Duodenal mucosa (tissue), 2 donors: ENCODE data around the gene CHST15.

Experiments used
- H3K27ac ChIP-seq: one replicate; pipeline ENCODE4 v1.7.0; 2013; ENCODE audit warnings: low read depth, low read length
- H3K27me3 ChIP-seq, 2 donors: one replicate each; pipeline ENCODE4 v1.7.0; 2013; ENCODE audit warnings: low read length in 2 of 2, control low read depth in 1 of 2; ENCODE audit not compliant: insufficient read depth in 2 of 2, control insufficient read depth in 1 of 2
- H3K36me3 ChIP-seq, 2 donors: one replicate each; pipeline ENCODE4 v1.7.0; 2013; ENCODE audit warnings: low read length in 2 of 2, control low read depth in 1 of 2; ENCODE audit not compliant: insufficient read depth in 2 of 2, control insufficient read depth in 1 of 2
- H3K4me1 ChIP-seq, 2 donors: one replicate each; pipeline ENCODE4 v1.7.0; 2013; ENCODE audit warnings: low read length in 2 of 2, control low read depth in 1 of 2; ENCODE audit not compliant: insufficient read depth in 2 of 2, control insufficient read depth in 1 of 2
- H3K4me3 ChIP-seq, 2 donors: one replicate each; pipeline ENCODE4 v1.7.0; 2013; ENCODE audit warnings: low read length in 2 of 2, low read depth in 1 of 2
- H3K9ac ChIP-seq, 2 donors: one replicate each; pipeline ENCODE4 v1.7.0; 2013; ENCODE audit warnings: low read length in 2 of 2, low read depth in 1 of 2
- H3K9me3 ChIP-seq, 2 donors: one replicate each; pipeline ENCODE4 v1.7.0; 2013; ENCODE audit warnings: low read length in 2 of 2, control low read depth in 1 of 2; ENCODE audit not compliant: control insufficient read depth in 1 of 2

CHST15 gene

DNA sequence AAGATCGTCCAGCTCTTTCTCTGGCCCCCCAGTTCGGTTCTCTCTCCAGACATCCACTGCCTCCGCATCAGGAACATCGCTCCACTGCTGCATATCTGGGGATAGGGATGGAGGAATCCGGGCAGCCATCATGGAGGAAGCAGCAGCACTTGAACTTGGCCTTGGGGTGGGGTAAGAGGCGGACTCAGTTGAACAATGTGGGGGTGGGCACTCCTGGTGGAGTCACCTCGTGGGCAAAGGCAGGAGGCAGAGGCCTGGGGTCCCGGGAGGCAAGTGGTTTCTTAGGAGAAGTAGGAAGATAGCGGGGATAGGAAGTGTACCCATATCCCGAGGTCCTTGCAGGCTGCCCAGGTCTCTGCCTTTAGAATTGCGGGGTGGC, 98.3 kb downstream of the CHST15 start:
- Histone ChIP-seq H3K9ac (no peak overlapping the region), H3K36me3 (no peaks in the 10 kb centered on the region), H3K27me3 (peaks cover 27 to 35% of the 10 kb centered on the region in 2 donors), H3K4me3 (peak overlapping the region in 1 of 2 donors; percentile 50), H3K27ac (no peak overlapping the region), H3K4me1 (peaks cover 21% of the 10 kb centered on the region in 2 donors), H3K9me3 (no peaks in the 10 kb centered on the region)

DNA sequence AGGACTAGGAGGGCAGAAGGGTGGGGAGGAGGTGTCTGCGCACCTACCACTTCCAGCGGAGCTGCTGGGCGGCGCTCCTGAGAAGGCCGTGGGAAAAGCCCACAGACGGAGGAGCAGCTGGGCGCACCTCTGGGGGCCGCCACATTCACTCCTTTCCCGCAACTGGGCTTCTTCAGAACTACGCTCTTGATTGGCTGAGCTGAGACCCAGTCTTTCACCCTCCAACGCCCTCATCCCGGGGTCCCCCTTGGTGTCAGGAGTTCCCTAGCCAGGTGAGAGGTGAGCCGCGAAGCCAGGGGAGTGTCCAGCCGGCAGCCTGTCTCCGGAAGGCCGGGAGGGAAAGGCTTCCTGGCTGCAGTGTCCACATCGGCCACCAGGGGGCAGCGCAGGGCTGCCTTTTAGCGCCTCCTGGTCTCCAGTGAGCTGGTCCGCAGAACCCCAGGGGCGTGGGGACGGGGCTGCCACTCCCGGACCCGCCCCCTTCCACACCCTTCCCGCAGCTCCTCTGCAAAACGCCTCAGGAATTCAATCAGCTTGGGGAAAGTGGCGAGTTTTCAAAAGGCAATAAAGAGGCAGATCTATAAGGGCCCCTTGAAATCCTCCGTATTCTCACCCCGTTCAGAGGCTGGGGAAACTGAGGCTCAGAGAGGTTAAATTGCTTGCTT, 98.8 kb downstream of the CHST15 start:
- H3K9ac ChIP-seq = no peak overlapping the region
- peaks cover 21% of the 10 kb centered on the region in 2 donors for H3K4me1 ChIP-seq
- H3K27ac ChIP-seq = no peak overlapping the region
- H3K4me3 ChIP-seq = peak overlapping the region; percentile 10 to 50
- H3K27me3 ChIP-seq = peaks cover 27 to 37% of the 10 kb centered on the region in 2 donors
- no peaks in the 10 kb centered on the region for H3K36me3 ChIP-seq
- H3K9me3 ChIP-seq = no peaks in the 10 kb centered on the region

- no peak overlapping the region for H3K4me3 ChIP-seq
- peaks cover 27 to 39% of the 10 kb centered on the region in 2 donors for H3K27me3 ChIP-seq
Observed at GRCh38 chr10:123993534-123994416, 99.6 kb downstream of the CHST15 start.

DNA sequence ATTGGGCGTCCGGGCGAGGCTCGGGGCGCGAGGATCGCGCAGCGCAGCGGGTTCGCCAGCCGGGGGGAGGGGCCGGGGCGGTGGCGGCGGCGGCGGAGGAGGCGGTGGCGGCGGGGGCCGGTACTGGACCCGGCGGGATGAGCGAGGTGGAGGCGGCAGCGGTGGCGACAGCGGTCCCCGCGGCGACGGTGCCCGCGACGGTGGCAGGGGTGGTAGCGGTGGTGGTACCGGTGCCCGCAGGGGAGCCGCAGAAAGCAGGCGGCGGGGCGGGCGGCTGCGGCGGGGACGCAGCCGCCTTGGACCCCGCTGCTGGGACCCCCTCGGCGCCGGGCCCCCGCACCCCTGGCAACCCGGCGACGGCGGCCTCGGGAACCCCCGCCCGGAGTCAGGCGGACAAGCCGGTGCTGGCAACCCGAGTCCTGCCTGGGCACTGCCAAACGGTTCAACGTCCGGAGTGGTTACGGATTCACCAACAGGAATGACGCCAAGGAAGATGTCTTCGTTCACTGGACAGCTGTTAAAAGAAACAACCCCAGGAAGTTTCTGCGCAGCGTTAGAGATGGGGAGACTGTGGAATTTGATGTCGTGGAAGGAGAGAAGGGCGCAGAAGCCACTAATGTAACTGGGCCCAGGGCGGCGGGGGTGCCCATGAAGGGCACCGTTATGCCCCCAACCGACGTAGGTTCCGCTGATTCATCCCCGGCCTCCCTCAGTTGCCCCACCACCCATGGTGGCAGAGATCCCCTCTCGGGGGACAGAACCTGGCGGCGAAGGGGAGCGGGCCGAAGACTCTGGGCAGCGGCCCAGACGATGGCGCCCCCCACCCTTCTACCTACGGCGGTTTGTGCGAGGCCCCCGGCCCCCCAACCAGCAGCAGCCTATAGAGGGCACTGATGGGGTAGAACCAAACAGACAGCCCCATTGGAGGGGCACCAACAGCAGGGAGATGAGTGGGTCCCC, 101.5 kb downstream of the CHST15 start:
- H3K9ac ChIP-seq = no peak overlapping the region
- no peak overlapping the region for H3K4me3 ChIP-seq
- H3K27ac ChIP-seq = no peak overlapping the region
- H3K36me3 ChIP-seq = no peaks in the 10 kb centered on the region
- H3K27me3 ChIP-seq = peaks cover 27 to 39% of the 10 kb centered on the region in 2 donors
- H3K4me1 ChIP-seq = peaks cover 21% of the 10 kb centered on the region in 2 donors
- no peaks in the 10 kb centered on the region for H3K9me3 ChIP-seq

More at GRCh38 chr10:123993534-123994416, 99.6 kb downstream of the CHST15 start:
- no peak overlapping the region for H3K27ac ChIP-seq
- no peaks in the 10 kb centered on the region for H3K9me3 ChIP-seq
- no peaks in the 10 kb centered on the region for H3K36me3 ChIP-seq
- H3K4me1 ChIP-seq = peaks cover 21% of the 10 kb centered on the region in 2 donors
- H3K9ac ChIP-seq = no peak overlapping the region

GRCh38 chr10:123990889-123991288, 102.5 kb downstream of the CHST15 start:
- Histone ChIP-seq H3K27me3 (peaks cover 27 to 36% of the 10 kb centered on the region in 2 donors), H3K4me1 (peaks cover 17 to 18% of the 10 kb centered on the region in 2 donors), H3K4me3 (no peak overlapping the region), H3K9me3 (no peaks in the 10 kb centered on the region), H3K36me3 (no peaks in the 10 kb centered on the region), H3K9ac (no peak overlapping the region), H3K27ac (no peak overlapping the region)

DNA sequence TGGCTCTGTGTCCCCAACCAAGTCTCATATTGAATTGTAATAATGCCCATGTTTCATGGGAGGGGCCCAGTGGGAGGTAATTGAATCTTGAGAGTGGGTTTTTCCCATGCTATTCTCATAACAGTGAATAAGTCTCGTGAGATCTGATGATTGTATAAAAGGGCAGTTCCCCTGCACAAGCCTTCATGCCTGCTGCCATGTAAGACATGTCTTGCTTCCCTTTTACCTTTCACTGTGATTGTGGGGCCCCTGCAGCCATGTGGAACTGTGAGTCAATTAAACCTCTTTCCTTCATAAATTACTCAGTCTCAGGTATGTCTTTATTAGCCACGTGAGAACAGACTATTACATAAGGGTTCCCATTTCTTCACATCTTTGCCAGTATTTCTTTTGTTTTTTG, 104.7 kb downstream of the CHST15 start:
- H3K4me1 ChIP-seq = no peaks in the 10 kb centered on the region
- no peaks in the 10 kb centered on the region for H3K36me3 ChIP-seq
- H3K4me3 ChIP-seq = no peak overlapping the region
- H3K27me3 ChIP-seq = peaks cover 16 to 25% of the 10 kb centered on the region in 2 donors
- H3K9me3 ChIP-seq = no peaks in the 10 kb centered on the region
- no peak overlapping the region for H3K27ac ChIP-seq
- no peak overlapping the region for H3K9ac ChIP-seq

DNA sequence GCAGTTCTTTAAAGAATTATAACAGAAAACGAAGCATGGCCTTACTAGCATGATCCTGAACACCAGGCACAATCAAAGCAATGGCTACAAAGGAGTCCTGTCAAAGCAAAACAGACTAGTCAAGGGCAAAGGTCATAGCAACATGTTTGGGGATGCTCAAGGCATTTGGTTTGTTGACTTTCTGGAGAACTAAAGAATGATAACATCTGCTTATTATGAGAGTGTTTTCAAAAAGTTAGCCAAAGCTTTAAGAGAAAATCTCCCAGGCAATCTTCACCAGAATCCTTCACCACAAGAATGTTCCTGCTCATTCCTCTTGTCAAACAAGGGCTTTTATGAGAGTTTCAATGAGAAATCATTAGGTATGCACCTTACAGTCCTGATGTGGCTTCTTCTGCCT, 106.7 kb downstream of the CHST15 start:
- H3K27me3 ChIP-seq = peaks cover 6 to 15% of the 10 kb centered on the region in 2 donors
- H3K9ac ChIP-seq = no peak overlapping the region
- no peaks in the 10 kb centered on the region for H3K4me1 ChIP-seq
- no peak overlapping the region for H3K4me3 ChIP-seq
- no peaks in the 10 kb centered on the region for H3K36me3 ChIP-seq
- no peaks in the 10 kb centered on the region for H3K9me3 ChIP-seq
- H3K27ac ChIP-seq = no peak overlapping the region

DNA sequence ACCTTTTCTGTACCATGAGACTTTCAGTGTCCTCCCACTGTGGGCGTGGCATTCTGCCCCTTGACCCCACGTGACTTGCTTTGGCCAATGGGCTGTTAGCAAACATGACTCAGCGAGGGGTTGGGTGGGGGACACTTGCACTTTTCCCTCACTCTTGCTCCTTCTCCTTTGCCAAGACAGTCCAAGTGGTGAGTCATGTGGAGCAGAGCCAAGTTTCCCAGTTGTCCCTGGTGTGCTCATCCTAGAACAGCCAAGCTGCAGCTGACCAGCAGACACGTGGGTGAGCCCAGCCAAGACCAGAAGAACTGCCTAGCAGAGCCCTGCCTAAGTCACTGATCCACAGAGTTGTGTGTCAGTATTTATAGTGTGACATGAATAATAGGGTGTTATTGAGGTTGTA, 119.0 kb downstream of the CHST15 start:
- H3K9ac ChIP-seq = no peak overlapping the region
- H3K4me3 ChIP-seq = no peak overlapping the region
- H3K36me3 ChIP-seq = no peaks in the 10 kb centered on the region
- H3K27me3 ChIP-seq = peaks cover 39 to 48% of the 10 kb centered on the region in 2 donors
- H3K4me1 ChIP-seq = no peaks in the 10 kb centered on the region
- H3K27ac ChIP-seq = no peak overlapping the region
- H3K9me3 ChIP-seq = peaks cover 6 to 7% of the 10 kb centered on the region in 2 donors

GRCh38 chr10:123972481-123973401, 120.7 kb downstream of the CHST15 start:
- Histone ChIP-seq H3K4me1 (no peaks in the 10 kb centered on the region), H3K4me3 (no peak overlapping the region), H3K36me3 (no peaks in the 10 kb centered on the region), H3K9me3 (peaks cover 6 to 7% of the 10 kb centered on the region in 2 donors), H3K27ac (no peak overlapping the region), H3K9ac (no peak overlapping the region), H3K27me3 (peaks cover 54 to 58% of the 10 kb centered on the region in 2 donors)
